Measurements from ENCODE around the gene JCAD.
"Not testable (repeated sequence)": the region's sequence is repeated elsewhere in the genome, so short reads cannot be mapped to it uniquely, and the experiment has no call there.

The JCAD gene

GRCh38 chr10:30059209-30060107, at the start of gene JCAD:
JCAD (minus strand) TSS chr10:30059586; CDS start chr10:30047812, 11,774 bp downstream.
- DNase-seq (ENCODE audit: extremely low spot score), result peak; percentile 57
- POLR2A ChIA-PET, result no interaction called here
- no peak for TF ChIP-seq CTCF (IDR thresholded peaks at IDR 0.05; ENCODE audit: control extremely low read depth, extremely low read depth, low read depth, missing control alignments)
- CTCF ChIA-PET, result no interaction called here

GRCh38 chr10:30106987-30107386, 47.6 kb upstream of the JCAD start:
- POLR2A ChIA-PET, result no interaction called here
- no peak for DNase-seq (ENCODE audit: extremely low spot score)
- CTCF ChIA-PET, result no interaction called here
- no peak for TF ChIP-seq CTCF (IDR thresholded peaks at IDR 0.05; ENCODE audit: control extremely low read depth, extremely low read depth, low read depth, missing control alignments)

GRCh38 chr10:30103595-30104320, 44.4 kb upstream of the JCAD start:
- ChIA-PET POLR2A (no interaction called here), CTCF (interaction anchor here (1.1 to 1.4 kb wide), 2 partner anchors 10 to 11 kb away, joined by 3 to 4 read pairs; no protein-coding TSS in a partner anchor)
- DNase-seq (ENCODE audit: extremely low spot score), result no peak
- no peak for TF ChIP-seq CTCF (IDR thresholded peaks at IDR 0.05; ENCODE audit: control extremely low read depth, extremely low read depth, low read depth, missing control alignments)

GRCh38 chr10:30099706-30100105, 40.3 kb upstream of the JCAD start:
- POLR2A ChIA-PET; DNase-seq (ENCODE audit: extremely low spot score); CTCF ChIA-PET: not testable (repeated sequence)

- DNase-seq (ENCODE audit: extremely low spot score), result no peak
- TF ChIP-seq CTCF (IDR thresholded peaks at IDR 0.05; ENCODE audit: control extremely low read depth, extremely low read depth, low read depth, missing control alignments), result no peak
- CTCF ChIA-PET, result interaction anchor here (0.7 kb wide), 1 partner anchor 11 kb away, joined by 3 read pairs; no protein-coding TSS in a partner anchor
- POLR2A ChIA-PET, result no interaction called here
Measured at GRCh38 chr10:30099101-30099500, 39.7 kb upstream of the JCAD start.

- TF ChIP-seq CTCF (IDR thresholded peaks at IDR 0.05; ENCODE audit: control extremely low read depth, extremely low read depth, low read depth, missing control alignments), result no peak
- DNase-seq (ENCODE audit: extremely low spot score), result no peak
- POLR2A ChIA-PET, result no interaction called here
- CTCF ChIA-PET, result interaction anchor here (0.7 kb wide), 1 partner anchor 11 kb away, joined by 3 read pairs; no protein-coding TSS in a partner anchor
Measured at GRCh38 chr10:30098629-30099028, 39.2 kb upstream of the JCAD start.

GRCh38 chr10:30096564-30096963, 37.2 kb upstream of the JCAD start:
- CTCF ChIA-PET, result interaction anchor here (1.9 kb wide), 1 partner anchor 12 kb away, joined by 5 read pairs; no protein-coding TSS in a partner anchor
- no peak for TF ChIP-seq CTCF (IDR thresholded peaks at IDR 0.05; ENCODE audit: control extremely low read depth, extremely low read depth, low read depth, missing control alignments)
- POLR2A ChIA-PET, result no interaction called here
- no peak for DNase-seq (ENCODE audit: extremely low spot score)

Data from GM10248 (cell line).